ENCODE measurements around the gene ABR.
"Not testable (repeated sequence)": the region's sequence is repeated elsewhere in the genome, so short reads cannot be mapped to it uniquely, and the experiment has no call there.

The ABR gene

GRCh38 chr17:1003972-1004768, 175.6 kb downstream of the ABR start:
- no peak for DNase-seq

- no peak for DNase-seq
Measured at GRCh38 chr17:1003633-1003971, 176.2 kb downstream of the ABR start.

- no peak for DNase-seq
Measured at GRCh38 chr17:1002771-1003555, 176.8 kb downstream of the ABR start.

GRCh38 chr17:1002412-1002753, 177.4 kb downstream of the ABR start:
- no peak for DNase-seq

- DNase-seq, result no peak
Measured at GRCh38 chr17:1001640-1002411, 178.0 kb downstream of the ABR start.

- no peak for DNase-seq
Measured at GRCh38 chr17:1000597-1001461, 179.0 kb downstream of the ABR start.

- DNase-seq, result no peak
Measured at GRCh38 chr17:998111-998510, 181.7 kb downstream of the ABR start.

- peak; percentile 94 for DNase-seq
Measured at GRCh38 chr17:996554-997344, 183.0 kb downstream of the ABR start, which contains the start of gene TIMM22. Gene TIMM22 (plus strand): TSS chr17:997129. CDS start chr17:997143, 14 bp downstream.

- not testable (repeated sequence) for DNase-seq
Measured at GRCh38 chr17:995324-995723, 184.5 kb downstream of the ABR start.

GRCh38 chr17:992933-993332, 186.8 kb downstream of the ABR start:
- DNase-seq, result no peak

GRCh38 chr17:988561-988960, 191.2 kb downstream of the ABR start:
- DNase-seq, result no peak

GRCh38 chr17:987931-988330, 191.8 kb downstream of the ABR start:
- DNase-seq, result no peak

- DNase-seq, result no peak
Measured at GRCh38 chr17:986322-986929, 193.4 kb downstream of the ABR start.

- no peak for DNase-seq
Measured at GRCh38 chr17:983921-984320, 195.9 kb downstream of the ABR start.

- no peak for DNase-seq
Measured at GRCh38 chr17:981292-981658, 198.5 kb downstream of the ABR start.

GRCh38 chr17:980406-981291, 199.1 kb downstream of the ABR start:
- peak; percentile 87 for DNase-seq

- peak; percentile 65 for DNase-seq
Measured at GRCh38 chr17:979539-980405, 200.0 kb downstream of the ABR start, which contains the start of gene NXN. Gene NXN (minus strand): TSS chr17:979776.

GRCh38 chr17:979212-979538, 200.6 kb downstream of the ABR start:
- no peak for DNase-seq

Measured in CD4-positive, alpha-beta T cell treated with Interleukin-4 for 4 hours (primary cell).